HG02884 (cell line): ENCODE data around the gene LIX1L.

Experiments used
- ATAC-seq: cut with Tn5 transposase; IDR thresholded peaks from one replicate; pipeline ENCODE4 v1.9.1; 2021; ENCODE audit warnings: mild to moderate bottlenecking, moderate library complexity; ENCODE audit not compliant: unreplicated experiment

LIX1L gene

DNA sequence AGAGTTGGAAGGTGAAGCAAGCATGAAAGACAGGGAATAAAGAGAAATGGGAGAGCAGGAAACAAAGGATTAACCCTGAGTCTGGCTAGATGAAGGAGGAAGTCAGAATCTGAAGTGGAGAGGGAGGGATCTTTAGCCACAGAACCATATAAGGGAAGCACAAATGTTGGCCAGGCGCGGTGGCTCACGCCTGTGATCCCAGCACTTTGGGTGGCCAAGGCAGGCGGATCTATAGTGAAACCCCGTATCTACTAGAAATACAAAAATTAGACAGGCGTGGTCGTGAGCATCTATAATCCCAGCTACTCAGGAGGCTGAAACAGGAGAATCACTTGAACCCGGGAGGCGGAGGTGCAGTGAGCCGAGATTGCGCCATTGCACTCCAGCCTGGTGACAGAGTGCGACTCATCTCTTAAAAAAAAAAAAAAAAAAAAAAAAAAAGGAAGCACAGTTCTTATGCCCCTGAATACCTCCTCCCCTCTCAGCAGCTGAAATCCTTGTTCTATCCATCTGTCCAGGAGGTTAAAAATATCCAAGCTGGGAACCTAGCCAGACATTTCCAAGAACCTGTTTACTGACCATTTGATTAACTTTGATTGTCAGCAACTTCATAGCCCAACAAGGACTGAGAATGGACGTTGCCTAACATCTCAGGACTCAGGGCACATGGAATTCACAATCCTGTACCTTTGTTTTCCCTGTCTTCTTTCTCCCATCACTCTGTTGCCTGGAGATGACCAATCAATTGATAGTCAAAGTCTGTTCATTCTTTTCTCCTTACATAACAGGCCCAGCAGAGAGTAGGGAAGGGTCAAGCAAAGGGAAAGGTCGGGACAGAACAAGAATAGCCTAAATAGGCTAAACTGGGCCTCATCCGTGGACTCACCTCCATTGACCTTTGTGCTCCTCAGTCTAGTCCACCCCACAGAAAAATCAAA lies 28.0 kb upstream of the LIX1L start:
- ATAC-seq: no peak

DNA sequence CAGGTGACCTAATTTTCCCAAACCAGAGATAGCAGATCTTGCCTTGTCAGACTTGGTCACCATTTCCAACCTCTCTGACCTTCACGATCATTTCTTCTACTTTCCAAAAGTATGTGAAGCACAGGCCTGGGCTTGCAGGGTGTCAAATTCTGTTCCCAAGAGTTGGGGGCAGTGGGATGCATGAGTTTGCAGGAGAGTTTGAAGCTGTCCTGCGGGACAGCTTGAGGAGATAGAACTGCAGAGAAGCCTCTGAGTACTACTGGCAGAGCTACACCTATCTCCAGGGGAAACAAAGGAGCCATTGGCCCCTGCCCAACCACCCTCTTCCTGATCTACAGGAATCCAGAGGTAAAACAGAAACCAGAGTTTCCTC lies 27.3 kb upstream of the LIX1L start:
- ATAC-seq: no peak

DNA sequence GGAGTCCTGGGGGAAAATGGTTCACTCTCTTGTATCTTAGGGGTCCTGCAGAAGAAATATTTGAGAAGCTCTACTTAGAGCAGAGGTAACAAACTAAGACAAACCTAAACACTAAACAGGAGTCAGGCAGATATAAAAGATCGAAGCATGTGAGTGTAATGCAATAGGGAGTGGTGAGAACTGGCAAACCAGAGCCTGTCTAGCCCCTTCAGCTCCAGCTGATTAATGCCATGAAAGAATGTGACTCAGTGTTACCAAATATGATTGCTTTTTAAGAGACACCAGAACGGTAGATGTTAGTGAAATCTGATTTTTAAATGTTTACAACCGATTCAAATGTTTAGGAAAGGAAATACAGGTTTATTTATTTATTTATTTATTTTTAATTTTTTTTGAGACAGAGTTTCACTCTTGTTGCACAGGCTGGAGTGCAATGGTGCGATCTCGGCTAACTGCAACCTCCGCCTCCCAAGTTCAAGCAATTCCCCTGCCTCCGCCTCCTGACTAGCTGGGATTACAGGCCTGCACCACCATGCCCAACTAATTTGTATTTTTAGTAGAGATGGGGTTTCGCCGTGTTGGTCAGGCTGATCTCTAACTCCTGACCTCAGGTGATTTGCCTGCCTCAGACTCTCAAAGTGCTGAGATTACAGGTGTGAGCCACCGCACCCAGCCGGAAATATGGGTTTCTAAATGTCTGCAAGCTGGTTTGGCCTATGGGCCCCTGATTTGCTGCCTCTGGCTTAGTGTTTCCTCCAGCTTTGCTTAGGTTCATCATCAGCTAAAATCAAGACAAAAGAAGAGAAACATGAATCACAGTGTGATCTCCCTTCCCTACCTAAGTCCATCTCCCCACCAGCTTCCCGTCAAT lies 26.4 kb upstream of the LIX1L start:
- no peak for ATAC-seq

DNA sequence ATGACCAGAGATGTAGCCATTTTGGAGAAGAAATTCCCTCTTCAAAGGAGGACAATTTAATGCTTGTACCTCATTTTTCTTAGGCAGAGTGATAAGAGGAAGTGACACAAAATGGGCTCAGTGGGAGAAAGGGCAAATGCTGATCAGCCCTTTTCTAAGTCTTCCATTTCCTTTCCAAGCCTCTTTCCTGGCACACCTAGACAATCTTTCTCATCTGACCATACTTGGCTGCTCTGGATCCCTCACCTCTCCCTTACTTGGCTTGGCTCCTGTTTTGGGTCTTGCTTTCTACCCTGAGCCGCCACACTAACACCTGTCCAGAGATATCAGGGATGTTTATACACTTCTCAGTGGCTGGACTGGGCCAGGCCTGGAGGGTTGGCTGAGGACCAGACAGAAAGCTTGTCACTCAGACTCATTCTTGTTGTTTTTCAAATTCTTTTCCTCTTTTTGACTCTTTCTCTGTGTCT lies 25.4 kb upstream of the LIX1L start:
- ATAC-seq: no peak

DNA sequence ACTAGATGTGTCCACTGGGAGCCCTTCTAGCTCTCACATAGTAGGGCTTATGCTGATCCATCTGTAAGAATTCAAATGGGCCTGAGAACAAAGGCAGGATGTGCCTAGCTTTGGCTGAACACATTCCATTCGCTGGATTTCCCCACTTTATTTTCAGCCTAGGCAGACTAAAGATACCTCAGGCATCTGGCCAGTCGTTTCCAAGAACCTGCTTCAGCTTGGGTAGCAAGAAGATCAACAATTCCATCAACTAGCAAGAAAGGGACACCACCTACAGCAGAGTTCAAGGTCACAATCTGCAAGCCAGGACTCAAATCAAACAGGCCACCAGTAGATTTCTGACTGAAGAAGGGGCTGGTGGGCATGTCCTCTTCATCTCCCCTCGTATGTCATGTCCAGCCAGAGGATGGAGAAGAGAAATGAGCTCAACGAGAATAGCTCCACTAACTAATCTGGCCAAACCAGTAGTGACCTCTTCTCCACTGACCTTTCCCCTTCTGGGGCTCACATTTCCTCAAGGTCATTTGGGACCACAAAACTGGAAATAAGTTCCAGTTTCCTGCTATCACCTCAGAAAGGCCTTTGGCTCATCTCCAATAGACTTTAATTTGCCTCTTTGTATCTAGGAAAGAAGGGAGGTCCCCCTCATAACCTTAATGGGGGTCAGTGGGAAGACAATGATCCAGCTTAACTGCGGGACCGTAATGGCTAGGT lies 24.4 kb upstream of the LIX1L start:
- no peak for ATAC-seq

DNA sequence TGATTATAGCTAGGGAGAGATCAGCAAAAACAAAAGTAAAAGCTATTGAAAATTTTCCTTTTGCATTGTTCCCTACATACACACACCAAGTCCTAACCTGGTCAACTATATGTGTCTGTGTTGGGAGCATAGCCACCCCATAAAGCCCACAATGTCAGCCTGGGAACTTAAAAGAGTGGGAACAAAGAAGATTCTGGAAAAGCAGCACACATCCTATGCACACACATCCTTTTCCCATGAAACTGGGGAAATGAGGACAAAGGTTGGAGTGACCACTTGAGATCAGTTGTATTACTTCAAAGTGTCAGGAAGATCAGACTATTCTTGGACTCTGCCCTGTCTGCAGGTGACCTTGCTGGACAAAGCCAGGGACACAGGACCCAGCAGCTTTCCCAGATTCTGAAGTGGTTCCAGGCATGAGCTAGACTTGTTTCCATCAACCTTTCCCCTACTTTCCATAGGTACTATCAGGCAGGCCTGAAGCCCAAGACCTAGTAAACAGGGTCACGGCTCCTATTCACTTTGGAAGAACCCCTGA lies 22.7 kb upstream of the LIX1L start:
- no peak for ATAC-seq

DNA sequence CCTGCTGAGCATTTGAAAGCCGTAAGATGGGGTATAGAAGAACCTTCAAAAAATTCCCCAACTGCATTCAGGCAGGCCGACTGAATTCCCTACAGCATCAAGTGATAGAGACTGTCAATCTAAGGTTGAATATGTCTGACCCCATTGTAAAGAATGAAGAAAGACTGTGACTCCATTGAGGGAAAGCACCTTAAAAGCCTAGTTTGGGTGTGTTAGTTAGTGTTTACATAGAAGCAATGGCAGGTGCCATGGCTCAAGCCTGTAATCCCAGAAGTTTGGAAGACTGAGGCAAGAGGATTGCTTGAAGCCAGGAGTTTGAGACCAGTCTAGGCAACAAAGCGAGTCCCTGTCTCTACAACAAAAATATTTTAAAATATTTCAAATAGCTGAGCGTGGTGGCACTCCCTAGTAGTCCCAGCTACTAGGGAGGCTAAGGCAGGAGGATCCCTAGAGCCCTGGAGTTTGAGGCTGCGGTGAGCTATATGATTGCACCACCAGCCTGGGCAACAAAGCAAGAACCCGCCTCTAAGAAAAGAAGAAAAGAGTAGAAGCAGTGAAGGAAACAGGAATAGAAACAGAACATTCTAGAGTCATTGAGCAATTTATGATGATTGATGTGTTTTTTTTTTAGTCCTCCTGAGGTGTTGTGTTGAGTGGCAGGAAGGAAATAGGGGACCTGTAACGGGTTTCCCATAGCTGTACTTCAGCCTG lies 22.1 kb upstream of the LIX1L start:
- ATAC-seq: no peak

DNA sequence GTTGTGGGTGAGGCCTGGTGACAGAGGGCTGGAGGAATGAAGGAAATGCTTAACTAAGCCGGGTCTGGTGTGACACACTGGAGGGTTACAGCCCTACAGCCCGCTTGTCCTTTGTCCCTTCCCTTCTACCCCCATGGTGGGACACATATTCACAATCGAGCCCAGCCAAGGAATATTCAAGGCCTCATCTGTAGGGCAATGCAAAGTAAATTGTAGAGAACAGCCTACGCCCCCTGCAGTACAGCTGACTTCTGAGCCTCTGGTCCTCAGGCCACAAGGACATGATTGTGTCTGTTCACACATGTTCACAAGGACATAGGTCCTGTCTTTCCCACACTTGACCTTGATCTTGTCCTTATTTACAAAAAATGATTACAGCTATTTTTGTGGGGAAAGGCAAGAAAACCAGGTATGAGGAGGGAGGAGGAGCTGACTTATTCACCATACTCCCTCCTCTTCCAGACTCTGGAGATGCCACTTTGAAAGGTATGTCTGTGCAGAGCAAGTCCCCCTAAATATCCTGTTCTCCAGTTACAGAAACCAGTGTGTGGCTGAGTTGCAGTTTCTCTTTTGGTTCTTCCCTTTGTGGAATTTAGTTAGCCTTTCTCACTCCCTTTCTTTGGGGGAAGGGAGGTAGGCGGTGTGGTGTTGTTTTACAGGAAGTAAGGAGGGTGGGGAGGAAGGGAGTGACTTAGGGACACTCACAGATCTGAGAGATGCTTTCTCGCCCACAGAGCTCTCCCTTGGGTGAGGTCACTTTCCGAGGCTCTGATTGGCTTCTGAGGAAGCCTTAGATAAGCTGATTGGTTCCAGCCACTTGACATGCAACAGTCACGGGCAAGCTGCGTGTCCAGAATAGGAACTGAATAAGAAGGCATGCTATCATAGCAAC lies 21.3 kb upstream of the LIX1L start:
- ATAC-seq: peak; percentile 87

DNA sequence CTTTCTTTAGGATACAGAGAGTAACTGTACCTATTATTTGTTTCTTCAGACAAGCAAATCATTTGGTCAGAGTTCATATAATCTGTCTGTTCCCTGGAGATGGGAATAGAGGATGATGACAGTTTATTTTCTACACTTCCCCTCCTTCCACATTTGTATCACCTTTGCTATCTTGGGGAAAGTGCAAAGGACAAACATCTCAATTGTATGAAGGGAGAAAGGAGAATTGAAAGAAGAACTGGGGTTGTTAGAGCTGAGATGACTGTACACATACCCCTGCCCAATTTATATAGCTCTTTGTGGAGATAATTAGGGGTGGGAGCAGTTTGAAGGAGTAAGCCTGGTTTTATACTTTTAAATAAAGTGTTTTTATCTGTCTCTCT lies 20.6 kb upstream of the LIX1L start:
- ATAC-seq: no peak

DNA sequence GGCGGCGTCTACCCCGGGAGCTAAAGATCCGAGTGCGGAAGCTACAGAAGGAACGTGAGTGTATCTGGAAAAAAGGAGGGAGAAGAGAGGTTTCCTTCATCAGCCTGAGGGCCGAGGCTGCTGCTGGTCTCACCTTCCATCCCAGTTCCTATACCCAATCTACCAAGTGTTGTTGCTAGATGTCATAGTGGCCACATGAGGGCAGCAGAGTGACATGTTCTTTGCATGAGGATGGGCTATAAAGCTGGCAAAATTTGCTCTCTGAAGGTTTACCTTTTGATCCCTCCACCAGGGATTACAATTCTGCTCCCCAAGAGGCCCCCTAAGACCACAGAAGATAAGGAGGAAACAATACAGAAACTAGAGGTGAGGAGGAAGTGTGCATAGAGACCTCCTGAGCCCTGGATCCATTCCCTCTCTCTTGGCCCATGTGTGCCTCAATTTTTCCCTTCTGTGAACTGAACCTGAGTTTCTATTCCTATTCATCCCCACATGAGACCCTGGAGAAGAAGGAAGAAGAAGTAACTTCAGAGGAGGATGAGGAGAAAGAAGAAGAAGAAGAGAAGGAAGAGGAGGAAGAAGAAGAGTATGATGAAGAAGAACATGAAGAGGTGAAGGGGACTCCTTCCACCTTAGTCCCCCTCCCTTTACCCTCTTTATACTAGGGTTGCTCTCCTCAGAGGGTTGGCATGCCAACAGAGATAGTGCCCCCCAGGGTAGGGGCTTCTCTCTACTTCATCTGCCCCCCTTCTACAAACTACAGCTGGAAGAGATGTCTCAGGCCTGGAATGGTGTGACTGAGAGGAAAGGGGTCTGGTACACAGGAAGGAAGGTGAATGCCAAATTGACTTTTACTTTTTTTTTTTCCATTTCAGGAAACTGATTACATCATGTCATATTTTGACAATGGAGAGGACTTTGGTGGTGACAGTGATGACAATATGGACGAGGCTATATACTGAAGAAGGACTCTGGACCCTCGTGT lies 20.0 kb upstream of the LIX1L start:
- ATAC-seq: no peak

DNA sequence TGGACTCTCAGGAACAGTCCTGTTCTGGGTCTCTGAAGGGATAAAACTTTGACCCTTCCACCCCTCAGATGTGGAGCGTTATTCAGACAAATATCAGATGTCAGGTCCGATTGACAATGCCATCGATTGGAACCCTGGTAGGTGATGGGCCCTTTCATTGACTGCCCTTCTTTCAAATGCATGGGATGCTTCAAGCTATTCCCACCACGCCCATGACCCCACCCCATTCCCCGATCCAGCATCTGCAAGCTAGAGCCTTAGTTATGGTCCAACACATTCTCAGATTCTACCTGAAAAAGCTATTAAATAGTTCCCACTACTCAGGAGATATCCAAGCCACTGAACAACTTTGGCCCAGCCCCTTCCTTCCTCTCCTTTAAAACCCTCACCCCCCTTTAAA lies 19.2 kb upstream of the LIX1L start:
- no peak for ATAC-seq

DNA sequence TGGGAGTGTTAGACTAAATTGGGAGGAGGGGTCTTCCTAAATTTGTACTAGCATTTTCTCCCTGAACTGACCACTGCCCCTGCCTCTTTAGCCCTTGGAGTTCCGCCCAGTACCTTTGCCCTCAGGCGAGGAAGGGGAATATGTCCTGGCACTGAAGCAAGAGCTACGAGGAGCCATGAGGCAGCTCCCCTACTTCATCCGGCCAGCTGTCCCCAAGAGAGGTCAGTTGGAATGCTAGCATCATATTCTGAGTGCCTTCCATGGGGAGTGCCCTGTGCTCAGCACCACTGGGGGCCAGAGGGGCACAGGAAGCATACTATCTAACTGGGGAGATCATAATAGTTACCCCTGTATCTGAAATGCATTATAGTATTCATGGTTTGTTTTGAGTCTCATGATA lies 17.4 kb upstream of the LIX1L start:
- no peak for ATAC-seq

DNA sequence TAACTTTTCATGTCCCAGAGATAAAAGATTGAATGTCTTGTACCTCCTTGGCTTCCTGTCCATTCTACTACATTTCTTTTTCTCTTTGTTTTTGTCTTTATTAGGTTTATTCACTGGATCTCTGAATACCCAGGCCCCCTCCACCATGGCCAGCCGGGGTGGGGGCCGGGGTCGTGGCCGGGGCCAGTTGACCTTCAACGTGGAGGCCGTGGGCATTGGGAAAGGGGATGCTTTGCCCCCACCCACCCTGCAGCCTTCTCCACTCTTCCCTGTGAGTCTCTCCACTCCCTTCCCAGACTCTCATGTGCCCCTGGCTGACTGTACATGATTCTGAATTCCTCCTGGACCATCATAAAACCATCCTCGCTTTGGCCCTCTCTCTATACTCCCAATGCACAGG lies 16.9 kb upstream of the LIX1L start:
- ATAC-seq: no peak

DNA sequence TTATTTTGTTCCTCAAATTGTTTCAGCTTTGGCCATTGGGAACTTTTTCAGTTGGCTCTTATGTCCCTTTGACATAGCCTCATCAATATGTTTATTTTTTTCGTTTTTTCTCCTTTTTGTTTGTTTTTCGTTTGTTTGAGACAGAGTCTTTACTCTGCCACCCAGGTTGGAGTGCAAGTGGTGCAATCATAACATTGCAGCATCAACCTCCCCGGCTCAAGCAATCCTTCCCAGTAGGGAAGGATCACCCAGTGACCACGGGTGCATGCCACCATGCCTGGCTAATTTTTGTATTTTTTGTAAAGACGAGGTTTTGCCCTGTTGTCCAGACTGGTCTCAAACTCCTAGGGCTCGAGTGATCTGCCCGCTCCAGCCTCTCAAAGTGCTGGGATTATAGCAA lies 14.8 kb upstream of the LIX1L start:
- no peak for ATAC-seq

DNA sequence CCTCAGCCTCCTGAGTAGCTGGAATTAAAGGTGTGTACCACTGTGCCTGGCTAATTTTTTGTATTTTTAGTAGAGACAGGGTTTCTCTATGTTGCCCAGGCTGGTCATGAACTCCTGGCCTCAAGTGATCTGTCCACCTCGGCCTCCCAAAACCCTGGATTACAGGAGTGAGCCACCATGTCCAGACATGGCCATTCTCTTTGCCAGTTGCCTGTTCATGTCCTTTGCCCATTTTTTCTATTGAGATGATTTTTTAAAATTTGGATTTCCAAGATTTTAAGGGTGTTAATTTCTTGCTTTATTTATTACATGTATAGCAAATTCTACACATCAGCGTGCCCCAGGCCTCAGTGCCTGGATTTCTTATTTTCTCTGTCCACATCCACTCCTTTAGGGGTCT lies 9.5 kb upstream of the LIX1L start:
- ATAC-seq: no peak

DNA sequence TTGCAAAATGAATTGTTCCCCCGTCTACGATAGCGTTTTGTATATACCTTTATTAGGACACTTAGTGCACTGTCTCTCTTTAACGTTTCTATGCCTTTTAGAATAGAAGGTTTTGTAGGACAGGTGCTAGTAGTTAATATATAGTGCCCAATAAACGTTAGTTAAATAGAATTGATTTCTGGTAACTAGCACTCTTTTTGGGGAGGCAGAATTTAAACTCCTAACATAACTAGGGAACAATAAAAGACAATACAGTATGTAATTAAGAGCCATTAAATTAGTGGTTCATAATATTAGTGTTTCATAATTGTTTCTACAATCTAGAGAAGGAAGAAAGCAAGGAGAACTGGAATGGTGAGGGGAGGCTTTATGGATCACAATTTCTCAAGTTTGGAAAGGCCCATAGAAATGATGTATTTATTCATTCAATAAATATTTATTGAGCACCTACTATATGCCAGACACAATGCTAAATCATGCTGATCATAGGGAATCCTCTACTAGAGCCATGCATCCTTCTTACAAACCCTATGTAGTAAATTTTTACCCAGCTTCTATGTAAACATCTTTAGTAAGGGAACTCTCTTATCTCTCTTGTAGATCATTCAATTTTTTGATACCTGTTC lies 7.4 kb upstream of the LIX1L start:
- no peak for ATAC-seq

DNA sequence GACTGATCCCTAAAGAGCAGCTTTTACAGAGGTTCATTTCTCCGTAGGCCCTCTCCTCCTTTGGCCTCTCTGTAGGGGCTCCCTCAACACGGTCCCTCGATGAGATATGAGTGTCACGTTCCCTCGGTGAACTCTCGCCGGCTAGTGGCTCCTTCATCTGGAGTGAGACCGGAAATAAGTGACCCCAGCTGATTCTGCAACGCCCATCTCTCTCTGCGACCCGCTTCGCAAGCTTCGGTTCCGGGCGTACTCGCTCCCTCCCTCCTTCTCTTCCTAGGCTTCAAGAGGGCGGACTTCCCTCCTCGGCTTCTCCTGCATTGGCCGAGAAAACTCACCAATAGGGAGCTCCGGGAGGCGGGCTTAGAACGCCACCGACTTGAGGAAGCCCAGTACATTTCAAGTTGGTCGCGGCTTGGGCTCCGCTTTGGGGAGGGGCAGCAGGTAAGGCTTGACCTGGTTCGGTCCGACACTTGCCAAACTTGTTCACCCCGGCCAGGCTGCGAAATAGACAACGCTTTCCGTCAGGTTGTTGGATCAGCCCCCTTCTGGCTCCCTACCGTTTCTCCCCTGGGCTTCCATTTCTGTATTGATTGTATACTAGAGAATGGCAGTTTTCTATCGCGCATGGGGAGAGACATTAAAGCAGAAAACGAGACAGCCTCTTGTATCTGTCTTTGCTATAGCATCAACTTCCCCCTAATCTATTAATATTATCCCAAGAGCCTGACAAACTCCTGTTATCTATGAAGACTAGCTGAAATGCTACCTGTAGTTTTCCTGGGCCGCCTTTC lies 6.7 kb upstream of the LIX1L start, which contains the start of the genes ANKRD34A and POLR3GL:
Gene ANKRD34A, minus strand, starts transcription at position 248 of the 791 bp plus-strand sequence. CDS start 2,816 bp downstream, outside the sequence.
Gene POLR3GL, plus strand, starts transcription at position 363 of the 791 bp plus-strand sequence. CDS start 10,176 bp downstream, outside the sequence.
- peak; percentile 89 for ATAC-seq
